CD14-positive monocyte (primary cell): ENCODE measurements around the gene CTNNA2. TPM values are rescaled to one million over a fixed set of nuclear protein-coding genes. Genes with fewer than 3 reads are reported as not detected.

ENCODE experiments used
- DNase-seq, 3 donors: peaks; one replicate each; pipeline ENCODE4 v3.0.0-alpha.2; 2011 to 2022
- H2AFZ ChIP-seq: 2 replicates; pipeline ENCODE4 v1.6.0; 2012; ENCODE audit warnings: mild to moderate bottlenecking, low read depth, low read length, inconsistent platforms; ENCODE audit not compliant: insufficient read depth, poor library complexity, severe bottlenecking
- H3K27ac ChIP-seq, 2 donors: 1 replicate in 1 of 2; 2 replicates in 1 of 2; pipeline ENCODE4 v1.5.1; 2012 to 2013; ENCODE audit warnings: low read length in 2 of 2, control low read depth in 1 of 2, inconsistent platforms in 1 of 2, low read depth in 1 of 2, mild to moderate bottlenecking in 1 of 2
- H3K27me3 ChIP-seq, 2 donors: one replicate each; pipeline versions ENCODE4 v1.6.0 to v1.6.1; 2011 to 2013; ENCODE audit warnings: low read length in 2 of 2; ENCODE audit not compliant: control insufficient read depth in 2 of 2, insufficient read depth in 2 of 2
- H3K36me3 ChIP-seq, 2 donors: replicated peaks in 1 of 2; 1 replicate in 1 of 2; 2 replicates in 1 of 2; pipeline versions ENCODE4 v1.5.1 to v1.6.1; 2012 to 2013; ENCODE audit warnings: low read length in 2 of 2, control low read depth in 1 of 2, inconsistent platforms in 1 of 2, mild to moderate bottlenecking in 1 of 2; ENCODE audit not compliant: insufficient read depth in 2 of 2, control insufficient read depth in 1 of 2
- H3K4me1 ChIP-seq, 2 donors: 1 replicate in 1 of 2; 2 replicates in 1 of 2; pipeline versions ENCODE4 v1.5.1 to v1.6.1; 2012 to 2013; ENCODE audit warnings: low read length in 2 of 2, control low read depth in 1 of 2, inconsistent platforms in 1 of 2, mild to moderate bottlenecking in 1 of 2, moderate library complexity in 1 of 2; ENCODE audit not compliant: insufficient read depth in 2 of 2, control insufficient read depth in 1 of 2
- H3K4me2 ChIP-seq: replicated peaks from 2 replicates; pipeline ENCODE3; 2012; ENCODE audit warnings: low read length, moderate library complexity, mild to moderate bottlenecking; ENCODE audit not compliant: poor library complexity, severe bottlenecking; ENCODE audit errors: extremely low read depth
- H3K4me3 ChIP-seq, 3 experiments: fragments of 200-600 bp in 1 of 3; sonication (generic) in 1 of 3; replicated peaks in 1 of 3; 1 replicate in 2 of 3; 2 replicates in 1 of 3; pipeline ENCODE4 v1.5.1; 2011 to 2013; ENCODE audit warnings: low read length in 3 of 3, mild to moderate bottlenecking in 3 of 3, control low read depth in 2 of 3, low read depth in 2 of 3, inconsistent platforms in 1 of 3, moderate library complexity in 1 of 3
- H3K79me2 ChIP-seq: 2 replicates; pipeline ENCODE4 v1.6.0; 2012; ENCODE audit warnings: mild to moderate bottlenecking, control low read depth, inconsistent platforms, low read length, moderate library complexity; ENCODE audit not compliant: insufficient read depth
- H3K9ac ChIP-seq: 2 replicates; pipeline ENCODE4 v1.6.0; 2017; ENCODE audit warnings: low read length, mild to moderate bottlenecking; ENCODE audit not compliant: insufficient read depth, poor library complexity, severe bottlenecking
- H3K9me3 ChIP-seq, 2 donors: replicated peaks in 1 of 2; 1 replicate in 1 of 2; 2 replicates in 1 of 2; pipeline versions ENCODE4 v1.5.1 to v1.6.1; 2012 to 2013; ENCODE audit warnings: low read length in 2 of 2, control low read depth in 1 of 2; ENCODE audit not compliant: control insufficient read depth in 1 of 2, insufficient read depth in 1 of 2
- H4K20me1 ChIP-seq: 2 replicates; pipeline ENCODE4 v1.6.0; 2012; ENCODE audit warnings: mild to moderate bottlenecking, low read length, control low read depth, moderate library complexity; ENCODE audit not compliant: insufficient read depth
- H3K27ac Mint-ChIP-seq, 7 donors: one replicate each; pipeline ENCODE4 v1.8.0; 2020; ENCODE audit warnings: mild to moderate bottlenecking in 7 of 7, mixed read lengths in 7 of 7, moderate library complexity in 6 of 7, inconsistent platforms in 2 of 7
- H3K27me3 Mint-ChIP-seq, 3 donors: one replicate each; pipeline ENCODE4 v1.8.0; 2021 to 2022; ENCODE audit warnings: low read depth in 3 of 3, mild to moderate bottlenecking in 3 of 3, mixed read lengths in 3 of 3, moderate library complexity in 3 of 3, inconsistent platforms in 1 of 3
- H3K36me3 Mint-ChIP-seq, 2 donors: one replicate each; pipeline ENCODE4 v1.8.0; 2020; ENCODE audit warnings: mixed read lengths in 2 of 2, inconsistent platforms in 1 of 2, mild to moderate bottlenecking in 1 of 2
- H3K4me1 Mint-ChIP-seq: one replicate; pipeline ENCODE4 v1.8.0; 2020; ENCODE audit warnings: mild to moderate bottlenecking, mixed read lengths
- H3K4me3 Mint-ChIP-seq, 2 donors: one replicate each; pipeline ENCODE4 v1.8.0; 2020; ENCODE audit warnings: mild to moderate bottlenecking in 2 of 2, mixed read lengths in 2 of 2, moderate library complexity in 1 of 2
- H3K9me3 Mint-ChIP-seq, 7 donors: one replicate each; pipeline ENCODE4 v1.8.0; 2020 to 2022; ENCODE audit warnings: mixed read lengths in 7 of 7, mild to moderate bottlenecking in 6 of 7, moderate library complexity in 6 of 7, inconsistent platforms in 2 of 7
- CTCF ChIP-seq: fragments of 200-600 bp; IDR thresholded peaks from one replicate; pipeline ENCODE4 v1.8.0; 2022; ENCODE audit warnings: antibody characterized with exemption, mild to moderate bottlenecking
- WGBS: methylation state at CpG from one replicate; pipeline ENCODE4 v1.1.5; 2013; ENCODE audit warnings: missing lambda C conversion rate; ENCODE audit not compliant: insufficient coverage; 5-methylcytosine and 5-hydroxymethylcytosine counted together
- intact Hi-C, 2 donors: fragments of 100-400 bp; cut with micrococcal nuclease; formaldehyde crosslinking; loops; one replicate each; pipeline versions ENCODE4 v1.15.0 to v1.15.1; 2023
- polyA plus RNA-seq, 3 donors: library from polyadenylated mRNA; depleted of rRNA in 1 of 3; unstranded in 2 of 3; stranded (reverse) in 1 of 3; fragments of 300-500 nt in 2 of 3; fragments of >200 nt in 1 of 3; fragmentation: Illumina TruSeq in 2 of 3; gene quantifications; 1 replicate in 2 of 3; 2 replicates in 1 of 3; pipeline ENCODE4 v1.2.3, GENCODE V29; 2012 to 2021

The CTNNA2 gene
- polyA plus RNA-seq, 3 donors: not detected

- Histone ChIP-seq H3K27ac (no peak overlapping the region), H3K27me3 (no peaks in the 10 kb centered on the region), H3K4me2 (no peak overlapping the region), H4K20me1 (no peaks in the 10 kb centered on the region), H3K79me2 (no peaks in the 10 kb centered on the region), H3K4me1 (no peaks in the 10 kb centered on the region), H3K9ac (no peak overlapping the region), H3K4me3 (no peak overlapping the region), H3K9me3 (peaks cover 0 to 3% of the 10 kb centered on the region in 2 donors), H3K36me3 (no peaks in the 10 kb centered on the region), H2AFZ (no peak overlapping the region)
- WGBS: no CpG with 5 or more reads among the region's 1 CpG
- H3K27ac Mint-ChIP-seq: no peak overlapping the region
- no peak overlapping the region for H3K4me3 Mint-ChIP-seq
- H3K27me3 Mint-ChIP-seq: peaks cover 0 to 5% (median 0%) of the 10 kb centered on the region in 3 donors
- H3K4me1 Mint-ChIP-seq: no peaks in the 10 kb centered on the region
- DNase-seq: no peak
- intact Hi-C loops: no loop called here
- H3K9me3 Mint-ChIP-seq: peaks cover 0 to 10% (median 4%) of the 10 kb centered on the region in 7 donors
- no peaks in the 10 kb centered on the region for H3K36me3 Mint-ChIP-seq
- no peak for TF ChIP-seq CTCF
These were observed 835.2 kb downstream of the CTNNA2 start for GRCh38 chr2:80348078-80348477.

- no peak for DNase-seq
- Histone ChIP-seq H3K9me3 (peaks cover 0 to 3% of the 10 kb centered on the region in 2 donors), H3K4me2 (no peak overlapping the region), H4K20me1 (no peaks in the 10 kb centered on the region), H3K79me2 (no peaks in the 10 kb centered on the region), H2AFZ (no peak overlapping the region), H3K4me1 (no peaks in the 10 kb centered on the region), H3K27ac (no peak overlapping the region), H3K27me3 (no peaks in the 10 kb centered on the region), H3K9ac (no peak overlapping the region), H3K36me3 (no peaks in the 10 kb centered on the region), H3K4me3 (no peak overlapping the region)
- Mint-ChIP-seq H3K4me1 (no peaks in the 10 kb centered on the region), H3K27ac (no peak overlapping the region), H3K36me3 (no peaks in the 10 kb centered on the region), H3K27me3 (peaks cover 0 to 5% (median 0%) of the 10 kb centered on the region in 3 donors), H3K4me3 (no peak overlapping the region), H3K9me3 (peaks cover 0 to 10% (median 4%) of the 10 kb centered on the region in 7 donors)
- TF ChIP-seq CTCF: no peak
- intact Hi-C loops: no loop called here
These were observed 836.1 kb downstream of the CTNNA2 start for GRCh38 chr2:80348953-80349352.
